ENCODE data around the gene PDPN.

The PDPN gene

GRCh38 chr1:13617773-13618172 is 34.1 kb downstream of the PDPN start:
- DNase-seq (ENCODE audit: low read depth in 2 of 2), result no peak

- no peak for DNase-seq (ENCODE audit: low read depth in 2 of 2)
These were observed 34.9 kb downstream of the PDPN start for GRCh38 chr1:13618483-13618882.

GRCh38 chr1:13619909-13620308 is 36.3 kb downstream of the PDPN start:
- DNase-seq (ENCODE audit: low read depth in 2 of 2), result no peak

GRCh38 chr1:13620825-13621224 is 37.2 kb downstream of the PDPN start:
- DNase-seq (ENCODE audit: low read depth in 2 of 2), result no peak

- no peak for DNase-seq (ENCODE audit: low read depth in 2 of 2)
These were observed 38.8 kb downstream of the PDPN start for GRCh38 chr1:13622446-13622845.

GRCh38 chr1:13623021-13623637 is 39.5 kb downstream of the PDPN start:
- no peak for DNase-seq (ENCODE audit: low read depth in 2 of 2)

- DNase-seq (ENCODE audit: low read depth in 2 of 2), result no peak
These were observed 40.9 kb downstream of the PDPN start for GRCh38 chr1:13624526-13624925.

- no peak for DNase-seq (ENCODE audit: low read depth in 2 of 2)
These were observed 43.5 kb downstream of the PDPN start for GRCh38 chr1:13627127-13627526.

- DNase-seq (ENCODE audit: low read depth in 2 of 2), result no peak
These were observed 44.6 kb downstream of the PDPN start for GRCh38 chr1:13628218-13628617.

GRCh38 chr1:13628711-13629110 is 45.1 kb downstream of the PDPN start:
- no peak for DNase-seq (ENCODE audit: low read depth in 2 of 2)

- no peak for DNase-seq (ENCODE audit: low read depth in 2 of 2)
These were observed 58.8 kb downstream of the PDPN start for GRCh38 chr1:13642306-13643004.

GRCh38 chr1:13643017-13643416 is 59.4 kb downstream of the PDPN start:
- no peak for DNase-seq (ENCODE audit: low read depth in 2 of 2)

GRCh38 chr1:13646521-13646920 is 62.9 kb downstream of the PDPN start:
- no peak for DNase-seq (ENCODE audit: low read depth in 2 of 2)

GRCh38 chr1:13651279-13651678 is 67.6 kb downstream of the PDPN start:
- DNase-seq (ENCODE audit: low read depth in 2 of 2), result no peak

- no peak for DNase-seq (ENCODE audit: low read depth in 2 of 2)
These were observed 68.6 kb downstream of the PDPN start for GRCh38 chr1:13652238-13652637.

GRCh38 chr1:13661539-13661938 is 77.9 kb downstream of the PDPN start:
- no peak for DNase-seq (ENCODE audit: low read depth in 2 of 2)

GRCh38 chr1:13662493-13662892 is 78.9 kb downstream of the PDPN start:
- DNase-seq (ENCODE audit: low read depth in 2 of 2), result no peak

- no peak for DNase-seq (ENCODE audit: low read depth in 2 of 2)
These were observed 80.3 kb downstream of the PDPN start for GRCh38 chr1:13663969-13664368.

GRCh38 chr1:13664451-13664850 is 80.8 kb downstream of the PDPN start:
- no peak for DNase-seq (ENCODE audit: low read depth in 2 of 2)

- DNase-seq (ENCODE audit: low read depth in 2 of 2), result no peak
These were observed 82.7 kb downstream of the PDPN start for GRCh38 chr1:13666317-13666716.
